GM10266 (cell line): ENCODE results near the gene CDK18.

Source experiments
- DNase-seq: peaks from one replicate; pipeline ENCODE4 v3.0.0; 2012; ENCODE audit errors: extremely low spot score
- CTCF ChIP-seq: IDR thresholded peaks from 2 replicates; pipeline ENCODE4 v1.5.1; 2012; ENCODE audit warnings: mild to moderate bottlenecking, low read depth; ENCODE audit not compliant: control insufficient read depth, insufficient read depth; ENCODE audit errors: missing control alignments

CDK18 gene

DNA sequence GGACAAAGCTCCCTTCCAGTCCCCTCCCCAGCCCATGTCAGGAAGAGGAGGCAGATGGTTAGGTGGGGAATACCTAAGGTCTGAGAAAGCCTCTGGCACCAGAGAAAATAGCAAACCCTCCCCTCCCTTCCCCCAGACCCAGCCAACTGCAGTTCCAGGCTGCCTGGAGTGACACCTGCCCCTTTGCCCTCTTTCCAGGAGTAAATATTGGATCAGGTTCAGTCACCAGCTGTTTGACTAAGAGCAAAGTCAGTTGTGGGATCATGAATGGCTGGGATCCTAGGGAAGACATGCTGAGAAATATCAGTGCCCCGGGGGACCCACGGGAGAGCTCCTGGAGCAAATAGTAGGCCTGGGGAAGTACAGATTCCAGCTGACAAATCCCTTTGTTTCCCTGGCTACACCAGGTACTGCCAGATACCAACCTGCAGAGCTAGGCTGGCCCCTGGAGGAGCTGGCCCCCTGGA, 12.2 kb upstream of the CDK18 start:
- no peak for DNase-seq
- no peak for TF ChIP-seq CTCF

- no peak for DNase-seq
- no peak for TF ChIP-seq CTCF
Measured at GRCh38 chr1:205492774-205493173, 11.7 kb upstream of the CDK18 start.

DNA sequence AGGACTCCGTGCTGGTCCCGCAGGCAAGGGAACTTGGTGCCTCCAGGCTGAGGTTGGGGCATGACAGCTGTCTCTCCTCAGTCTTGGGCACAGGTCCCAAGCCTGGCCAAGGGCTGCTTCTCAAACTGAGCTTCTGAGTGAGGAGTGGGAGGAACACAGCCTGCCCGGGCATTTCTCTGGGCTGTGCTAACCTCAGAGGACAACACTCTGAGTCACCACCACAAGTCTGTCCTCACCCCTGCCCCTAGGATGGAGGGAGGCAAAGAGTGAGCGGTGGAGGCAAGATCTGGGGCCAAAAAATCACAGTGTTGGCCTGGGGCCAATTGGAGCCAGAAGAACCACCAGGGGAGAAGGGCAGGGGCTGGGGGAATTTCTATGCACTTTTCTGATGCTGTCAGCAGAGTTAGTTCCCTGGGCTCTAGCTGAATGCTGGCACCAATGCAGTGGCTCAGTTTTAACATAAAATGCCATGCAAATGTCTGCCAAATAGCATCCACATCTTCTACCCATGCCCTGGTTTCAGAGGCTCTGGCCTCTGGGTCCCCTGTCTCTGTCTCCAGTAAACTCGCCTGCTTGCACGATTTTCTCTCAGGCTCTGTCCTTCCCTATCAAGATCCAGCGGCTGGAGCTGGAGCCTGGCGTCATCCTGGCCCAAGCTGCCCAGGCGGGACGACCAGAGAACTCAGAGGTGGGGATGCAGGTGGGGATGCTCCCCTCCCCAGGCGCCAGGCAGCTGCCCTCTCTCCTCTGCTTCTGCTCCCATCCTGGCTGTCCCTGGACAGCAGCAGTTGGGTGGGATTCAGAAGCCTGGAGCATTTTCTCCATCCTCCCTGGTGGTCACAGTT, 11.0 kb upstream of the CDK18 start:
- no peak for DNase-seq
- TF ChIP-seq CTCF: no peak

- no peak for DNase-seq
- no peak for TF ChIP-seq CTCF
Measured at GRCh38 chr1:205494115-205494514, 10.4 kb upstream of the CDK18 start.

DNA sequence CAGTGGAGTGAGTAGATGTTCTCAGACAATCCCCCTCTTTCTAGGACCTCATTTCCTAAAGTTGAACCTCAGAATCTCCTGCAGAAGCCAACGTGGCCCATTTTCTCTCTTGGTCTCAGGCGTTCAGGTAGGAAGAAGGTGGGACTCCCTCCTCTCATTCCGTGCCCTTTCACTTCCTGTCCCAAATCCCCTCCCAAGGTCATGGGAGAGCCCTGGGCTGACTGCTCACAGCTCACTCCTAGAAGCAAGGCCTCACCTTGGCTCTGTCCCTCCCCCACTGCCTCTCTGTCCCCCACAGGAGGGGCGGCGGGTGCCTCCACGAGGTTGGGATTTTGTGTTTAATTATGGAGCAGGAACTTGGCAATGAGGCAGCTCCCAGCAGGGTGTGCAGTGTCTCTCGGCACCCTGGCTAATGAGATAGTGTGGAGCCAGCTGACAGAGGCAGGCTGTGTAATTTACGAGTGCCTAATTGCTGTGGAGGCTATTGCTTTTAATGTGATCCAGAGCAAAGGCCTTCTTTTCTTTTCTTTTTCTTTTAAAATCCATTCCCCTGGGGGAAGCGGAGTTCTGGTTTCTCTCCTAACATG, 9.1 kb upstream of the CDK18 start:
- TF ChIP-seq CTCF: no peak
- DNase-seq: no peak

GRCh38 chr1:205496661-205497060, 7.8 kb upstream of the CDK18 start:
- TF ChIP-seq CTCF: no peak
- no peak for DNase-seq

DNA sequence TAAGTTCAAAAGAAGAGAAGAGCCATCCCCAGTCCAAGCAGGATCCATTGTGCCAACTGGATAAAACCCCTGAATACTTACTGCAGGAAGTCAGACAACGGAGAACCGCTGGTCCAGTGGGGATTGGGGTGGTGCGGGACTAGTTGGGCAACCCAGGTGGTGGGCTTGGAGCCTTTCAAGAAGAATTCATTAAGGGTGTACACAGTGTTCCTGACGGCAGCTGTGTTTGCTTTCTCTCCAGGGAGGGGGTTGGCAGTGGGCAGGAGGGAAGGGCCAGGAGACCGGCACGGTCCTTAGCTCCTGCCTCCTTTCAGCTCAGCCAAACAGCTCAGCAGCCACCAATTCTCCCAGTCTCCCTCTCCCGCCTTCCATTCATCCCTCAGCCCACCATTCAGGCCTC, 7.1 kb upstream of the CDK18 start:
- TF ChIP-seq CTCF: no peak
- no peak for DNase-seq
